Gastroesophageal sphincter (tissue), 4 donors: Measurements from ENCODE around the gene SRRM1. TPM values are rescaled to one million over a fixed set of nuclear protein-coding genes. Genes with fewer than 3 reads are reported as not detected.
"Not testable (repeated sequence)": the region's sequence is repeated elsewhere in the genome, so short reads cannot be mapped to it uniquely, and the experiment has no call there.

ENCODE experiments used
- ATAC-seq: fragments of 150-250 bp; one replicate; pipeline ENCODE4 v1.9.1; 2016; ENCODE audit warnings: mild to moderate bottlenecking, moderate library complexity
- H3K27ac ChIP-seq, 4 donors: fragments of 200-600 bp; sonication (generic) in 3 of 4; 1 replicate in 3 of 4; 2 replicates in 1 of 4; pipeline ENCODE4 v1.5.1; 2016 to 2019
- H3K27me3 ChIP-seq: fragments of 200-600 bp; sonication (generic); one replicate; pipeline ENCODE4 v1.5.1; 2019
- H3K36me3 ChIP-seq, 2 donors: fragments of 200-600 bp; sonication (generic); one replicate each; pipeline ENCODE4 v1.5.1; 2019; ENCODE audit warnings: control low read depth in 1 of 2
- H3K4me1 ChIP-seq, 3 donors: fragments of 200-600 bp; sonication (generic); 1 replicate in 2 of 3; 2 replicates in 1 of 3; pipeline ENCODE4 v1.5.1; 2016 to 2019; ENCODE audit warnings: control low read depth in 2 of 3
- H3K4me3 ChIP-seq, 2 donors: fragments of 200-600 bp; sonication (generic); one replicate each; pipeline ENCODE4 v1.5.1; 2019; ENCODE audit warnings: mild to moderate bottlenecking in 1 of 2, moderate library complexity in 1 of 2
- H3K9me3 ChIP-seq, 3 donors: fragments of 200-600 bp; sonication (generic); one replicate each; pipeline ENCODE4 v1.5.1; 2017 to 2019; ENCODE audit warnings: control low read depth in 2 of 3
- CTCF ChIP-seq, 4 experiments: fragments of 200-600 bp in 2 of 4; fragments of 450-650 bp in 2 of 4; sonication (generic) in 1 of 4; IDR thresholded peaks; one replicate each; pipeline ENCODE4 v1.5.1; 2017 to 2019; ENCODE audit warnings: antibody characterized with exemption in 4 of 4, mild to moderate bottlenecking in 2 of 4, moderate library complexity in 2 of 4
- EP300 ChIP-seq: sonication (generic); formaldehyde crosslinking; IDR thresholded peaks from one replicate; pipeline ENCODE4 v1.6.1; 2017; ENCODE audit warnings: antibody characterized with exemption, mild to moderate bottlenecking
- POLR2A ChIP-seq, 2 donors: fragments of 450-650 bp; IDR thresholded peaks; one replicate each; pipeline ENCODE4 v1.6.1; 2017; ENCODE audit warnings: antibody characterized with exemption in 2 of 2, mild to moderate bottlenecking in 2 of 2, moderate library complexity in 1 of 2
- POLR2AphosphoS5 ChIP-seq: sonication (generic); formaldehyde crosslinking; IDR thresholded peaks from one replicate; pipeline ENCODE4 v1.6.1; 2017; ENCODE audit warnings: antibody characterized with exemption
- WGBS, 2 donors: methylation state at CpG; one replicate each; pipeline ENCODE4 v1.1.5; 2018; ENCODE audit warnings: low coverage in 1 of 2; 5-methylcytosine and 5-hydroxymethylcytosine counted together
- total RNA-seq, 4 donors: library from RNA; depleted of rRNA; stranded (reverse); fragments of >200 nt; gene quantifications; one replicate each; pipeline ENCODE4 v1.1.0, GENCODE V29; 2016

SRRM1 gene
- total RNA-seq, 4 donors from 2014 or later: 47.0 to 114 (median 64.5) TPM

- Histone ChIP-seq H3K4me3 (no peak overlapping the region), H3K4me1 (peaks cover 0 to 31% (median 11%) of the 10 kb centered on the region in 3 donors), H3K27me3 (no peaks in the 10 kb centered on the region), H3K27ac (peak overlapping the region in 1 of 4 donors; percentile 9), H3K9me3 (no peaks in the 10 kb centered on the region), H3K36me3 (no peaks in the 10 kb centered on the region)
- no peak for ATAC-seq
- 90 to 96% methylated on average over 4 to 5 of the region's 5 CpGs for WGBS, 2 donors
- TF ChIP-seq EP300 (no peak), CTCF (IDR thresholded peaks at IDR 0.05) (no peak), POLR2AphosphoS5 (no peak), POLR2A (IDR thresholded peaks at IDR 0.05) (no peak)
Observed at GRCh38 chr1:24696041-24696755, 53.1 kb downstream of the SRRM1 start.

GRCh38 chr1:24696756-24697330 is 53.7 kb downstream of the SRRM1 start:
- peaks cover 0 to 31% (median 11%) of the 10 kb centered on the region in 3 donors for H3K4me1 ChIP-seq
- H3K27ac ChIP-seq: no peak overlapping the region
- 87 to 95% methylated on average over 4 to 11 of the region's 15 CpGs for WGBS, 2 donors
- H3K9me3 ChIP-seq: no peaks in the 10 kb centered on the region
- no peak overlapping the region for H3K4me3 ChIP-seq
- H3K36me3 ChIP-seq: no peaks in the 10 kb centered on the region
- no peaks in the 10 kb centered on the region for H3K27me3 ChIP-seq
- no peak for ATAC-seq
- TF ChIP-seq CTCF (IDR thresholded peaks at IDR 0.05): no peak
- TF ChIP-seq POLR2A (IDR thresholded peaks at IDR 0.05): no peak
- no peak for TF ChIP-seq EP300
- no peak for TF ChIP-seq POLR2AphosphoS5

GRCh38 chr1:24697453-24698001 is 54.4 kb downstream of the SRRM1 start:
- H3K27me3 ChIP-seq, ATAC-seq, H3K27ac ChIP-seq, H3K9me3 ChIP-seq, H3K4me3 ChIP-seq, H3K36me3 ChIP-seq: not testable (repeated sequence)
- 93 to 100% methylated on average over 1 to 7 of the region's 7 CpGs for WGBS, 2 donors
- peaks cover 0 to 31% (median 11%) of the 10 kb centered on the region in 3 donors for H3K4me1 ChIP-seq

GRCh38 chr1:24698326-24698725 is 55.2 kb downstream of the SRRM1 start:
- H3K4me1 ChIP-seq: peaks cover 0 to 31% (median 11%) of the 10 kb centered on the region in 3 donors
- H3K4me3 ChIP-seq, H3K27ac ChIP-seq, ATAC-seq, H3K36me3 ChIP-seq, H3K9me3 ChIP-seq, H3K27me3 ChIP-seq: not testable (repeated sequence)
- 93 to 100% methylated on average over 1 to 4 of the region's 8 CpGs for WGBS, 2 donors

- no peak for TF ChIP-seq EP300
- Histone ChIP-seq H3K36me3 (no peaks in the 10 kb centered on the region), H3K9me3 (no peaks in the 10 kb centered on the region), H3K4me1 (peaks cover 0 to 21% (median 6%) of the 10 kb centered on the region in 3 donors), H3K27me3 (no peaks in the 10 kb centered on the region), H3K4me3 (no peak overlapping the region), H3K27ac (no peak overlapping the region)
- 83 to 100% methylated on average over 1 to 2 of the region's 7 CpGs for WGBS, 2 donors
- ATAC-seq: no peak
Observed at GRCh38 chr1:24699628-24700027, 56.5 kb downstream of the SRRM1 start.

GRCh38 chr1:24702511-24703293 is 59.6 kb downstream of the SRRM1 start:
- WGBS, 2 donors: 69 to 100% methylated on average over 1 to 7 of the region's 8 CpGs
- no peaks in the 10 kb centered on the region for H3K27me3 ChIP-seq
- TF ChIP-seq POLR2A (IDR thresholded peaks at IDR 0.05): no peak
- no peak for TF ChIP-seq POLR2AphosphoS5
- TF ChIP-seq CTCF (IDR thresholded peaks at IDR 0.05): no peak
- no peak for TF ChIP-seq EP300
- H3K9me3 ChIP-seq: no peaks in the 10 kb centered on the region
- peaks cover 0 to 21% (median 5%) of the 10 kb centered on the region in 3 donors for H3K4me1 ChIP-seq
- no peaks in the 10 kb centered on the region for H3K36me3 ChIP-seq
- ATAC-seq: no peak
- H3K27ac ChIP-seq: no peak overlapping the region
- no peak overlapping the region for H3K4me3 ChIP-seq
